HK-2 (cell line): ENCODE results near the gene SEC22B.
"Not testable (repeated sequence)": the region's sequence is repeated elsewhere in the genome, so short reads cannot be mapped to it uniquely, and the experiment has no call there.

Experiments
- DNase-seq: peaks from one replicate; pipeline ENCODE4 v3.0.0-alpha.2; 2018; ENCODE audit not compliant: unreplicated experiment

SEC22B gene

DNA sequence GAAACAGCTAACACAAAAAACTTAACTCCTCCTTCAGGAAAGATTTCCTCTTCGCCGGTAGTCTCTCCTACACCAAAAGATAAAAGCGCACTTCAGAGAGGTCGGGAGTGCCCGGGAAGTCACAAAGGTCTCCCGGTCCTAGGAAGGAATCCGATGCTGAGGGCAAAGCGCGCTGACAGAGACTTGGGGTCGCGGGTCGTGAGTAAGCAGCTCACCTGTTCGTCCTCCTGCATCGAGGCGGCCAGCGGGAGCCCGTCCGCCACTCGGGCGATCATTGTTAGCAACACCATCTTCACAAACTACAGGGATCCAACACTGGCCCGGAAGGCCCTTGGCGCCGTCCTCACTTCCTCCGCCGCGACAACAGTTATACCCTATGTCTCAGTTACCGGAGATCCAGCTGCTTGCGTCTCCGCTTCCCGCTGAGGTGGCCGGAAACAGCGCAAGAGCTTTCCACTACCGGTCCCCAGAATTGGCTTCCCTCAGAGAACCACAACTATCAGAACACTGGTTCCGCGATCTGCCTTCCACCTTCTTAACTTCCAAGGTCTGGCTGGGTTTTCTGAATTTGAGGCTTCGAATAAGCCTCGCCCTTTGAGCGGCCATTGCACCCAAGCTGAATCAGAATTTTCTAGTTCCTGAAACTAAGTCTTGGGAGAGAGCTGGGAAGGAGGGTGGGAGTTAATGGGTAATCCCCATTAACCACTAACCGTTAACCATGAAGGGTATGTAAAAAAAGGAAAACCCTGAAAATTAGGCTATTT lies at the start of gene SEC22B:
Gene SEC22B (minus strand): TSS at position 429 of the 764 bp plus-strand sequence. CDS start 139 bp downstream, at position 290.
- peak; percentile 90 for DNase-seq

- DNase-seq: not testable (repeated sequence)
These were observed 41.6 kb upstream of the SEC22B start for GRCh38 chr1:120217933-120218332.

DNA sequence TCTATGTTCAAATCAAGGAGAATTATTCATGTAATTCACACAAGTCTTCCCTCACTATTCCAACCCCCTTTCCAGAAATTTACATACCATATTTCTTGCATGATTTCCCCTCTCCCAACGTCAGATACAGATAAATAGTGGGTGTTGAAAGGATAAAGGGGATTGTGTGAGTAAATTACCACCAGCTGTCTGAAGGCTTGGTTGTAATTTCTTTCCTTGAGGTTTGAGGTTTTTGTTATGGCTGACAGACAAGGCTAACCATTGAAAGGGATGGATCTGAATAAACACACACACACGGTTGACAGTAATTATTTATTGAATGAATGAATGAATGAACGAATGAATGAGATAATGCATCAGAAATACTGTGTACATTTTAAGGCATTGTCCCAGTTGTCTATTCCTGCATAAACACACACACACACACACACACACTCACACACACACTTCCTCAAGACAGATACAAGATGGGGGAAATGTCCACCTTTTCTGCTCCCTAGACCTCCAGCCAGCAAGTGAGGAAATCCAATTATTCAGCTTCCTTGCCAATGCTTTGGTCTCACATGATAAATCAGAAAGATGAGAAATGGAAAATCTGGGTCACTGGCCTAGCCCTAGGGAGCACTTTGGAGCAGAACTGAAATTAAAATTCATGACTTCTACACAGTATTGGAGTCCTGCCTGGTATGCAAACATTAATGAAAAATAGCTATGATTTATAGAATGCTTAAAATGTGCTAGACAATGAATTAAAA lies 41.0 kb upstream of the SEC22B start:
- DNase-seq: not testable (repeated sequence)

DNA sequence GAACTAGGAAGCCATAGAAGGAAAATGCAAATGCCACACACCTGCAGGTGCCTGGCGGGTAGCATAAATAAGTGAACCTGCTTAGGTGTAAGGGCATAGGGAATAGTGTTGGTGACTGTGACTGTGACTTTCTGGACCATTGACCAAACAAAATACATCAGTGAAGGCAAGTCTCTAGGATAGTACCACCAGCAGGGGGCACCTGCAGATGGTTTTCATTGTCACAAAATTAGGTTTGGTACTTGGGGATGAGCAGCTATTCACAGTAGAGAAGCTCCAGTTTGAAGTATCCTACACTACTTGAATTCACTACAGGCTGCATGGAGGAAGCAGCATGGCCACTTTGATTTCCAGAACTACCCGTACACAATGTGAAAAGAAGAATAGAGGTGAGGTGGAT lies 37.3 kb upstream of the SEC22B start:
- DNase-seq: not testable (repeated sequence)

DNA sequence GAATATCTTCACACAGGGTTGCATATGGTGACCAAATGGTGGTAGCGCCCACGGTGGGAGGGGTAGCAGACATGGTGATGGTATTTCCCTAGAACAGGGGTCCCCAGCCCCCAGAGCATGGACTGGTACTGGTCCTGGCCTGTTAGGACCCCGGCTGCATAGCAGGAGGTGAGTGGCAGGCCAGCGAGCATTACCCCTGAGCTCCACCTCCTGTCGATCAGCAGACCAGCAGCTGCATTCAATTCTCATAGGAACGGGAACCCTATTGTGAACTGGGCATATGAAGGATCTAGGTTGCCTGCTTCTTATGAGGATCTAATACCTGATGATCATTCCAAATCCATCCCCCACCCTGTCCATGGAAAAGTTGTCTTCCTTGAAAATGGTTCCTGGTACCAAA lies 34.4 kb upstream of the SEC22B start:
- not testable (repeated sequence) for DNase-seq

- not testable (repeated sequence) for DNase-seq
These were observed 20.8 kb upstream of the SEC22B start for GRCh38 chr1:120196863-120197775.

GRCh38 chr1:120188626-120189025 lies 12.3 kb upstream of the SEC22B start:
- DNase-seq: not testable (repeated sequence)

DNA sequence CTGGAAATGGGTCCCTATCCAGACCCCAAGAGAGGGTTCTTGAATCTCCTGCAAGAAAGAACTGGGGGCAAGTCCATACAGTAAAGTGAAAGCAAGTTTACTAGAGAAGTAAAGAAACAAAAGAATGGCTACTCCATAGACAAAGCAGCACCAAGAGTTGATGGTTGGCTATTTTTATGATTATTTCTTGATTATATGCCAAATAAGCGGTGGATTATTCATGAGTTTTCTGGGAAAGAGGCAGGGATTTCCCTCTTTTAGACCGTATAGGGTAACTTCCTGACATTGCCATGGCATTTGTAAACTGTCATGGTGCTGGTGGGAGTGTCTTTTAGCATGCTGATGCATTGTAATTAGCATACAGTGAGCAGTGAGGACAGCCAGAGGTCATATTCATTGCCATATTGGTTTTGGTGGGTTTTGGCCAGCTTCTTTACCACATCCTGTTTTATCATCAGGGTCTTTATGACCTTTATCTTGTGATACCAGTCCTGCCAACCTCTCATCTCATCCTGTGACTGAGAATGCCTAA lies 5.9 kb upstream of the SEC22B start:
- DNase-seq: not testable (repeated sequence)

DNA sequence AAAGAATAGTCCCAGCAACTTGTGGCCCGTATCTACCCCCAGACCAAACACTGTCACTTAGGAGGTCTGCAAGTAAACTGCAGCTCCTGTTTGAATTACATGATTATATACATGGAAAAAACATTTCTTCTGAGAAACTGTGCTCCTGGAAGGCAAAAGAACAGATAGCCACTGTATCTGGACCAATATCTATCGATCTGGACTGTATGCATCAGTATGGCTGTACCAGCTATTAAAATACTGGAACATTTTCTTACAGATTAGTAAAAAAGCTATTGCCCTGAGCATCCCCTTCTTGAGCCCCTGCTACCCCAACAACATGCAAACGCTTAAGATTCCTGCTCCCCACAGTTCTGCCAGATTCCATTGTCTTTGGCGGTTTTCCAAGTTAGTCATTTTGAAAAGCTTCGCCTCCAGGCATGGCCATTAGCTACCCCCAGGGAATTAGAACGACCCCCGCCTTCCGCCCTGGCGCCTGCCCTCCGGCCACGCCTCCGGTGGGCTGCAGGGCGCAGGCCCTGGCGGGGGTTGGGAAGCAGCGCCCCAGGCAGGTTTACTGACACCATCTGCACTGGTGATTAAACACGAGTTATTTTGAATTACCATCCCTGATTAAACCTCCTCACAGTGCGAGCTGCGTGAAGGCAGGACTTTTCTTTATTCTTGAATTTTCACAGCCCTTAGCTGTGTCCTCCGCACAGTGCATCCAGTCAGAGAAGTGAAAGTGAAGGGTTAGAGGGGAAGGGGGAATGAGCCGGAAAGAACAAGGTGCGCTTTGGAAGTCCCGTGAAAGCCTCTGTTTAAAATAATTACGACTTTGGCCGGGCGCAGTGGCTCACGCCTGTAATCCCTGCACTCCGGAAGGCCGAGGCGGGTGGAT lies 3.7 kb upstream of the SEC22B start:
- DNase-seq: not testable (repeated sequence)

- DNase-seq: no peak
These were observed 2.8 kb upstream of the SEC22B start for GRCh38 chr1:120178799-120179756.

GRCh38 chr1:120178058-120178457 lies 1.7 kb upstream of the SEC22B start:
- not testable (repeated sequence) for DNase-seq

GRCh38 chr1:120175688-120176087 lies 632 bp downstream of the SEC22B start:
- not testable (repeated sequence) for DNase-seq

- DNase-seq: not testable (repeated sequence)
These were observed 11.6 kb downstream of the SEC22B start for GRCh38 chr1:120164761-120165160.

DNA sequence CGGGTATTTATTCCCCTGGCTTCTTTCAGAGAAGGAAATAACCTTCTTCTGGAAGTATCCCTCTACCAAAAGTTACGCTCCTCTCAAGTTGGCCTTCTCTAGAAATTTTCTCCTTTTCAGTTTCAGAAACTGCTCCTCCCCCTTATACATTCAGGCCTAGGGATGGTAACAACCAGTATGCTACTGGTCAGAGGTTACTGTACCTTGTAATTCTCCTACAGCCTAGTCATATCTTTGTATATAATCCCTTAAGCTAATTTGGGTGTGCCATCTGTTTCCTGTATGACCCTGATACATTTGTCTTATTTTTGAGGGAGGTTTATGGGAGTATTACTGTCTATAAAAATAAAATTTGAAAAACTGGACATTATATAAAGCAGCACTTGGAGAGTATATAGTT lies 14.3 kb downstream of the SEC22B start:
- DNase-seq: not testable (repeated sequence)

DNA sequence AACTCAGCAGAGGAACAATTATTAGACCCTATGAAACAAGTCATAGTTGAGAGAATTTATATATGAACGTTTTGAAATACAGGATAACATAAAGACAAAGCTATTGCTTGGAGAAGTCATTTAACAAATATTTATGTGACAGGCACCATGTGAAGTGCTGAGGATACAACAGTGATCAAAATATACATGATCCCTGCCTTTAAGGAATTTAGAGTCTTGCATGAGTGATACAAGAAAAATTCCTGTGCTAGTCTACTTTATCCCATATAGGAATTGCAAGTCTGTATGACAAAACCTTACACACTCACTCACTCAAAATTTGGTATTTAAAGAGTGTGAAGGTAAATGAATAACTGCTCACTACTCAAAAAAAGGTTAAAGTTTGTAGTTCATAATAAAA lies 17.8 kb downstream of the SEC22B start:
- not testable (repeated sequence) for DNase-seq

GRCh38 chr1:120158086-120158485 lies 18.2 kb downstream of the SEC22B start:
- DNase-seq: not testable (repeated sequence)

DNA sequence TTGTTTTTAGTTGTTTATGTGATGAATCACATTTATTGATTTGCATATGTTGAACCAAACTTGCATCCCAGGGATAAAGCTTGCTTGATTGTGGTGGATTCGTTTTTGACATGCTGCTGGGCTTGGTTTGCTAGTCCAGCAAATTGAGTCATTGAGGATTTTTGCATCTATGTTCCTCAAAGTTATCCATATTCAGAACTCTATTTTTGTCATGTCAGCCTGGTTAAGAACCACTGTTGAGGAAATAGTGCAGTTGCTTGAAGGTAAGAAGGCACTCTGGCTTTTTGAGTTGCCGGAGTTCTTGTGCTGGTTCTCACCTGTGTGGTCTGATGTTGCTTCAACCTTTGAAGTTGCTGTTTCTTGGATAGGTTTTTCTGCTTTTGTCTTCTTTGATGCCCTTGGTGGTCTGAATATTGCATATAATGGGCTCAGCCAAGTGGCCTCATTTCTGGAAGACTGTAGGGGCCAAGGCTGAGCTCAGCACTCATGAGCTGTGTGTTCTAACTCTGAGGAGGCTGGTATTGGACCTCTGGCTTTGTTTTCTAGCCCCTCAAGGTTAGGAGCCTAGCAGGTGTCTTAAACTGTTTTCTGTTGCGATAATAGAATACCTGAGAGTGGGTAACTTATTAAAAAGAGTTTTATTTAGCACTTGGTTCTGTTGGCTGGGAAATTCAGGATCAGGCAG lies 26.0 kb downstream of the SEC22B start:
- DNase-seq: not testable (repeated sequence)

- not testable (repeated sequence) for DNase-seq
These were observed 26.8 kb downstream of the SEC22B start for GRCh38 chr1:120149420-120150059.
